ENCODE results near the gene SRGAP3.

DNA sequence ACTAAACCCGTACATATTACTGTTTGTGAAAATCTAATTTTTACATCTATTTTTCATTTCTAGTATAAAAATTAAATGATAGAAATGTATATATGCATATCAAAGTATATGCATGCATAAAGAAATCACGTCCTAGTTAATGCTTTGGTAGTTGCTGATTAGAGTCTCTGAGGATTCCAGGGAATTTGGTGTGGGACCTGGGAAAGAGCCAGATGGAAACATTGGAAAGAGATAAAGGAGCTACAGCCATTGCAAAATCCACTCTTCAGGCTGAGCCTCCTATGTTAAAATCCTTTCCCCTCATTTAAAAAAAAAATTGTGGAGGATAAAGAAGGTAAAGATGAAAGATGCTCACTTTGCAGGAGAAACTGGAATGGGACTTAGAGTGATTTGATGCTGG lies 134.1 kb downstream of the SRGAP3 start:
- no peak for TF ChIP-seq CTCF (conservative IDR thresholded peaks at IDR 0.05)
- no peak for TF ChIP-seq ZFX (IDR thresholded peaks at IDR 0.05)

Measured in C4-2B (cell line).